ENCODE data around the gene TGFBR2. TPM values are rescaled to one million over a fixed set of nuclear protein-coding genes. Genes with fewer than 3 reads are reported as not detected.

The TGFBR2 gene
- total and polyA plus RNA-seq, 10 of the 15 experiments (the other 5 are each of a cell fraction or from before 2014, with no cell fraction given), result 0.02 to 0.98 (median 0.18) TPM; not detected in 1

DNA sequence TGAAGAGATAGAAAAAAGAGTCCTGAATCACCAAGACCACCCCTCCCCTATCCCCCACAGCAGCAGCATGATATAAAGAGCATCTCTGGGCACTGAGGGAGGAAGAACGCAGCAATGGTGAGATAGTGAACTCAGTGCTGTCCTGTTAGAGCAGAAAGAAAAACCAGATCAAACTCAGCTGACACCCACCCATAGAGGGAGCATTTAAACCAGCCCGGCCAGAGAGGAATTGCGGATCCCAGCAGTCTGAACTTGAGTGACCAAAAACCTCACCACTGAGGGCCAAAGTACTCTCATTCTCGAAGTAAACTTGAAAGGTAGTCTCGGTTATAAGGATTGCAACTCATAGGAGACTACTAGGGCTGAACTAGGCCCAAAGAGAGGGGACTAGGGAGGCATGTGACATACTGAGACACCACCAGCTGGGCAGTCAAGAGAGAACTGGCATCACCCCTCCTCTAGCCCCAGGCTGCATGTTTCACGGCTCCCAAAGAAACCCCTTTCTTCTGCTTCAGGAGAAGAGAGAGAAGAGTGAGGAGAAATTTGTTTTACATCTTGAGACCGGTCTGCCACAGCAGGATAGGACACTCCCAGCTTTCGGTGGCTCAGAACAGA is 39.2 kb upstream of the TGFBR2 start:
- in situ Hi-C loops (cut with MboI), result no loop called here
- no peaks in the 10 kb centered on the region for H3K79me2 ChIP-seq (ENCODE audit: control insufficient read depth, insufficient read depth, low read length)
- FAIRE-seq (no peak), ATAC-seq (no peak), DNase-seq (ENCODE audit: low read depth, low spot score) (no peak)
- no peak overlapping the region for H2AFZ ChIP-seq (ENCODE audit: control insufficient read depth, low read depth, low read length)
- H3K4me3 ChIP-seq, result no peak overlapping the region
- 40% methylated on average over 8 of the region's 8 CpGs for WGBS (ENCODE audit: insufficient coverage, insufficient replicate concordance, low lambda C conversion rate, missing lambda C conversion rate)
- H3K27ac ChIP-seq (ENCODE audit: control insufficient read depth, insufficient read depth), result no peak overlapping the region
- ChIA-PET POLR2A (no interaction called here), CTCF (interaction anchor here (1.3 kb wide), 1 partner anchor 14 kb away, joined by 3 read pairs; no protein-coding TSS in a partner anchor), SMC1A (ENCODE audit: uncharacterized antibody, unreplicated experiment) (no interaction called here), RAD21 (ENCODE audit: unreplicated experiment) (interaction anchor here (0.8 kb wide), 1 partner anchor 126 kb away, joined by 3 read pairs; no protein-coding TSS in a partner anchor)
- no peak overlapping the region for H3K9ac ChIP-seq (ENCODE audit: control insufficient read depth, insufficient read depth, low read length)
- no peaks in the 10 kb centered on the region; a peak in 1 of 4 replicates for H3K27me3 ChIP-seq (replicated peaks in 1 of 2; ENCODE audit: control insufficient read depth in 2 of 2, insufficient read depth in 2 of 2, low read length in 1 of 2)
- H3K4me2 ChIP-seq (ENCODE audit: control insufficient read depth, insufficient read depth), result no peak overlapping the region
- no peaks in the 10 kb centered on the region for H3K4me1 ChIP-seq (ENCODE audit: control insufficient read depth, insufficient read depth, low read length)
- H3K36me3 ChIP-seq (ENCODE audit: control insufficient read depth in 2 of 2, insufficient read depth in 2 of 2, low read length in 1 of 2), result no peaks in the 10 kb centered on the region
- H3K9me3 ChIP-seq (replicated peaks; ENCODE audit: control insufficient read depth, insufficient read depth, low read length), result no peaks in the 10 kb centered on the region
- intact Hi-C loops (cut with micrococcal nuclease; ENCODE audit: unreplicated experiment), result no loop called here
- H4K20me1 ChIP-seq (ENCODE audit: control insufficient read depth, insufficient read depth), result no peaks in the 10 kb centered on the region
- BruUV-seq (replicated peaks), result no TSS peak
- no peak for TF ChIP-seq SP1 (IDR thresholded peaks at IDR 0.05; ENCODE audit: low read depth, low read length)
- TF ChIP-seq, protein P1, sequence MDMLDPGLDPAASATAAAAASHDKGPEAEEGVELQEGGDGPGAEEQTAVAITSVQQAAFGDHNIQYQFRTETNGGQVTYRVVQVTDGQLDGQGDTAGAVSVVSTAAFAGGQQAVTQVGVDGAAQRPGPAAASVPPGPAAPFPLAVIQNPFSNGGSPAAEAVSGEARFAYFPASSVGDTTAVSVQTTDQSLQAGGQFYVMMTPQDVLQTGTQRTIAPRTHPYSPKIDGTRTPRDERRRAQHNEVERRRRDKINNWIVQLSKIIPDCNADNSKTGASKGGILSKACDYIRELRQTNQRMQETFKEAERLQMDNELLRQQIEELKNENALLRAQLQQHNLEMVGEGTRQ (IDR thresholded peaks at IDR 0.05; ENCODE audit: borderline replicate concordance, low read depth, low read length), result no peak
- no peak for TF ChIP-seq NR2C2 (IDR thresholded peaks at IDR 0.05; ENCODE audit: borderline replicate concordance, control insufficient read depth, insufficient read length, low read depth)
- no peak for TF ChIP-seq NKRF (conservative IDR thresholded peaks at IDR 0.05)
- TF ChIP-seq SUPT20H (IDR thresholded peaks at IDR 0.05; ENCODE audit: borderline replicate concordance, control insufficient read depth, low read depth, low read length), result no peak
- TF ChIP-seq KAT2A (conservative IDR thresholded peaks at IDR 0.05; ENCODE audit: control insufficient read depth, low read depth, low read length), result no peak
- TF ChIP-seq IRF4 (IDR thresholded peaks at IDR 0.05; ENCODE audit: low read depth, low read length), result no peak
- no peak for TF ChIP-seq TCF12 (IDR thresholded peaks at IDR 0.05; ENCODE audit: low read depth, low read length)
- no peak for TF ChIP-seq MYB (IDR thresholded peaks at IDR 0.05; ENCODE audit: borderline replicate concordance, low read depth, low read length)
- TF ChIP-seq EP300 (IDR thresholded peaks at IDR 0.05; ENCODE audit: borderline replicate concordance in 1 of 2, control insufficient read depth in 1 of 2, low read depth in 2 of 2, low read length in 2 of 2), result no peak
- no peak for TF ChIP-seq ETV6 (conservative IDR thresholded peaks at IDR 0.05 in 1 of 2, IDR thresholded peaks at IDR 0.05 in 1 of 2; ENCODE audit: borderline replicate concordance in 1 of 2, low read depth in 1 of 2)
- no peak for TF ChIP-seq POLR2AphosphoS2 (IDR thresholded peaks at IDR 0.05; ENCODE audit: low read depth, low read length)
- no peak for TF ChIP-seq SIN3A (IDR thresholded peaks at IDR 0.05; ENCODE audit: low read depth, low read length)
- TF ChIP-seq NFIC (IDR thresholded peaks at IDR 0.05; ENCODE audit: low read depth, low read length), result no peak
- TF ChIP-seq, protein P2, sequence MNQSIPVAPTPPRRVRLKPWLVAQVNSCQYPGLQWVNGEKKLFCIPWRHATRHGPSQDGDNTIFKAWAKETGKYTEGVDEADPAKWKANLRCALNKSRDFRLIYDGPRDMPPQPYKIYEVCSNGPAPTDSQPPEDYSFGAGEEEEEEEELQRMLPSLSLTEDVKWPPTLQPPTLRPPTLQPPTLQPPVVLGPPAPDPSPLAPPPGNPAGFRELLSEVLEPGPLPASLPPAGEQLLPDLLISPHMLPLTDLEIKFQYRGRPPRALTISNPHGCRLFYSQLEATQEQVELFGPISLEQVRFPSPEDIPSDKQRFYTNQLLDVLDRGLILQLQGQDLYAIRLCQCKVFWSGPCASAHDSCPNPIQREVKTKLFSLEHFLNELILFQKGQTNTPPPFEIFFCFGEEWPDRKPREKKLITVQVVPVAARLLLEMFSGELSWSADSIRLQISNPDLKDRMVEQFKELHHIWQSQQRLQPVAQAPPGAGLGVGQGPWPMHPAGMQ (IDR thresholded peaks at IDR 0.05; ENCODE audit: borderline replicate concordance), result no peak
